D721Med (cell line): ENCODE results near the gene LIMK2.

Experiments
- DNase-seq: peaks from one replicate; pipeline ENCODE4 v3.0.0; 2011; ENCODE audit warnings: low spot score; ENCODE audit not compliant: insufficient read length
- FAIRE-seq: peaks from 2 replicates; lab custom pipeline; 2011; peaks lifted over from hg19 to GRCh38; lab: Jason Lieb, UNC
- TF ChIP-seq, protein P1 (sequence below): IDR thresholded peaks from 2 replicates; pipeline ENCODE4 v1.5.1; 2012; ENCODE audit warnings: mild to moderate bottlenecking, control low read depth; ENCODE audit not compliant: insufficient read depth; ENCODE audit errors: missing control alignments

The LIMK2 gene

DNA sequence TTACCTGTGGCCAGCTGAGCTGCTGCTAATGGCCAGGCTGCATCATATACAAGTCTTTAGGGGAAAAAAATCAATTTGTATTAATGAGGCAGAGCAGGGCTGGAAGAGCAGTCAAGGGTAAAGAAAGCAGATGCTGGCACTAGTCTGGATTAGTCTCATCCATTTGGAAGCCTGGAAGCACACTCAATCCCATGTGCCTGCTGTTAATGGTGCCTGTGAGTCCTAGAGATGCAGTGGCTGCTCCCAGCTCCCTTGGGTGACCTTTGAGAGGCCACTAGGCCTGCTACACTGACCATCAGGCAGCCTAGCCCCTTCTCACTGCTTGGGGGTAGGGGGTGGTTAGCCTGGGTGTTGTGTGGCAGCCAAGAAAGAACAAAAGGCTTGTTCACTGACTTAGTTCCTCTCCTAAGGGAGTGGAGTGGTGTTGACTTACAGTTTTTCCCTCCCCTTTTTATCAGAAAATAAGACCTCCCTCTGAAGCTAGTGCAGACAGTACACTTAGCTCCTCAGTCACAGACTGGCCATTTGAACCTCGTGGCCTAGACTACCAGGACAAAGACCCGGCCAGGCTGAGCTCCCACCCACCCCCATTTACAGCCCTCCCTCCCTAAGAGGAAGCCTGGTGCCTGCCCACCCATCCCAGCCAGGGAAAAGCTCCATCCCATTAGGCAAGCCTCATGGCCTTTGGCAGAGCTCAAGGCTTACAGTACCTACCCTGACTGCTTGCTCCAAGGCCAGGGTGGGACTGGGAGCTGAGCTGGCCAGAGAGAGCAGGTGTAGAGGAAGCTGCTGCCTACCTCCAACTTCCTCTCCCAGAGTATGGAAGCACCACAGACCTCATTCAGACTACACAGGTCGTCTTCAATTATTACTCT is 72.4 kb downstream of the LIMK2 start:
- TF ChIP-seq, protein P1, sequence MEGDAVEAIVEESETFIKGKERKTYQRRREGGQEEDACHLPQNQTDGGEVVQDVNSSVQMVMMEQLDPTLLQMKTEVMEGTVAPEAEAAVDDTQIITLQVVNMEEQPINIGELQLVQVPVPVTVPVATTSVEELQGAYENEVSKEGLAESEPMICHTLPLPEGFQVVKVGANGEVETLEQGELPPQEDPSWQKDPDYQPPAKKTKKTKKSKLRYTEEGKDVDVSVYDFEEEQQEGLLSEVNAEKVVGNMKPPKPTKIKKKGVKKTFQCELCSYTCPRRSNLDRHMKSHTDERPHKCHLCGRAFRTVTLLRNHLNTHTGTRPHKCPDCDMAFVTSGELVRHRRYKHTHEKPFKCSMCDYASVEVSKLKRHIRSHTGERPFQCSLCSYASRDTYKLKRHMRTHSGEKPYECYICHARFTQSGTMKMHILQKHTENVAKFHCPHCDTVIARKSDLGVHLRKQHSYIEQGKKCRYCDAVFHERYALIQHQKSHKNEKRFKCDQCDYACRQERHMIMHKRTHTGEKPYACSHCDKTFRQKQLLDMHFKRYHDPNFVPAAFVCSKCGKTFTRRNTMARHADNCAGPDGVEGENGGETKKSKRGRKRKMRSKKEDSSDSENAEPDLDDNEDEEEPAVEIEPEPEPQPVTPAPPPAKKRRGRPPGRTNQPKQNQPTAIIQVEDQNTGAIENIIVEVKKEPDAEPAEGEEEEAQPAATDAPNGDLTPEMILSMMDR = no peak
- DNase-seq = peak; percentile 41
- FAIRE-seq = no peak

DNA sequence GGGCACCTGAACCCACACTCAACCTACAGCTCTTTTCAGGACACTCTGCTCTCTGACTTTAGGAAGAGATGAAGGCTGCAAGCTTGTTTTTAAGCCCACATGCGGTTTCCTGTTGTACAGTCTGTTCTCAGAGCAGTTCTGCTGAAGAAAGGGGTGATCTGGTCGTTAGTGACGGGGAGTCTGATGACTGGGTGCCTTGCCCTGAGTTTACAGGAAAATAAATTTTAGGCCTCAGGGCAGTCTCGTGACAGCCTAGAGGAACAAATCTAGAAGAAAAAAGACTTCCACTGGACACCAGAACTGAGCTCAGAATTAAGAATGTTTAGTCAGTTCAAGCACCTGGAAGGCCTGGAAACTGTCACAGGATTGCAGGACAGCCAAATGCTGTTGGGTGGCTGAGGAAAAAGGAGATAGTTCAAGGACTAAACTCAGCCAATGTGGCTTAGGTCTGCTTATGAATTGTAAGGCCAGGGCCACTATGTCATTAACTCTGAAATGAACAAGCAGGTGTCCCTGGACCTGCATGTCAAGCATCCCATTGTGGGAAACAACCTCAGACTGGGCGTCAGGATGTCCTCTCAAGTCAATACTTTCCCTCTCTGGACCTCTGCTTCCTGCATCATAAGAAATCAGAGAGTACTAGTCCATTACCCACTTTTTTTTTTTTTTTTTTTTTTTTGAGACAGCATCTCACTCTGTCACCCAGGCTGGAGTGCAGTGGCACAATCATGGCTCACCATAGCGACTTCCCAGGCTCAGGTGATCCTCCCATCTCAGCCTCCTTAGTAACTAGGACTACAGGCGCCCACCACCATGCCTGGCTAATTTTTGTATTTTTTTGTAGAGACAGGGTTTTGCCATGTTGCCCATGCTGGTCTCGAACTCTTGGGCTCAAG is 74.5 kb downstream of the LIMK2 start:
- DNase-seq = no peak
- FAIRE-seq = no peak
- TF ChIP-seq, protein P1 = no peak

GRCh38 chr22:31287818-31288495 is 75.9 kb downstream of the LIMK2 start:
- FAIRE-seq (no peak), DNase-seq (no peak)
- TF ChIP-seq, protein P1 = no peak

GRCh38 chr22:31288496-31289240 is 76.6 kb downstream of the LIMK2 start:
- TF ChIP-seq, protein P1 = no peak
- no peak for FAIRE-seq
- no peak for DNase-seq

GRCh38 chr22:31289344-31289743 is 77.2 kb downstream of the LIMK2 start:
- no peak for FAIRE-seq
- no peak for DNase-seq

More at GRCh38 chr22:31289344-31289743, 77.2 kb downstream of the LIMK2 start:
- TF ChIP-seq, protein P1 = no peak
